Prostate gland (tissue), 2 donors: Measurements from ENCODE around the gene DSTN. TPM values are rescaled to one million over a fixed set of nuclear protein-coding genes. Genes with fewer than 3 reads are reported as not detected.

Source experiments
- DNase-seq: peaks from one replicate; pipeline ENCODE4 v3.0.0-alpha.2; 2019; ENCODE audit warnings: low spot score
- H3K27ac ChIP-seq, 2 donors: fragments of 200-600 bp; sonication (generic); 2 replicates each; pipeline ENCODE4 v1.5.1; 2017 to 2019
- H3K27me3 ChIP-seq: fragments of 200-600 bp; sonication (generic); replicated peaks from 2 replicates; pipeline ENCODE4 v1.5.1; 2019; ENCODE audit not compliant: insufficient read depth
- H3K36me3 ChIP-seq, 2 donors: fragments of 200-600 bp; sonication (generic); 1 replicate in 1 of 2; 2 replicates in 1 of 2; pipeline versions ENCODE4 v1.5.1 to v1.8.1; 2017 to 2019
- H3K4me1 ChIP-seq: fragments of 200-600 bp; sonication (generic); replicated peaks from 2 replicates; pipeline ENCODE4 v1.5.1; 2019
- H3K4me3 ChIP-seq, 2 donors: fragments of 200-600 bp; sonication (generic); 2 replicates each; pipeline ENCODE4 v1.5.1; 2017 to 2019
- H3K9me3 ChIP-seq: fragments of 200-600 bp; sonication (generic); 2 replicates; pipeline ENCODE4 v1.5.1; 2017
- POLR2A ChIP-seq: fragments of 450-650 bp; IDR thresholded peaks from one replicate; pipeline ENCODE4 v1.6.1; 2016; ENCODE audit warnings: antibody characterized with exemption, mild to moderate bottlenecking
- POLR2AphosphoS5 ChIP-seq: sonication (generic); formaldehyde crosslinking; IDR thresholded peaks from one replicate; pipeline ENCODE4 v1.6.1; 2017; ENCODE audit warnings: antibody characterized with exemption
- WGBS: methylation state at CpG from one replicate; pipeline ENCODE4 v1.1.5; 2018; 5-methylcytosine and 5-hydroxymethylcytosine counted together
- intact Hi-C: fragments of 100-400 bp; cut with DNase I; formaldehyde crosslinking; loops from one replicate; pipeline ENCODE4 v1.14.2; 2022
- total RNA-seq, 2 donors: library from RNA; depleted of rRNA; stranded (reverse); fragments of >200 nt; gene quantifications; one replicate each; pipeline ENCODE4 v1.1.0, GENCODE V29; 2016
- TF ChIP-seq, protein P1 (sequence below), 4 experiments: fragments of 200-600 bp in 2 of 4; fragments of 450-650 bp in 2 of 4; sonication (generic) in 2 of 4; IDR thresholded peaks; 1 replicate in 3 of 4; 2 replicates in 1 of 4; pipeline ENCODE4 v1.5.1; 2016 to 2019; ENCODE audit warnings: antibody characterized with exemption in 4 of 4, mild to moderate bottlenecking in 2 of 4, moderate library complexity in 2 of 4

The DSTN gene
- total RNA-seq, 2 donors from 2014 or later = 284 to 559 TPM

DNA sequence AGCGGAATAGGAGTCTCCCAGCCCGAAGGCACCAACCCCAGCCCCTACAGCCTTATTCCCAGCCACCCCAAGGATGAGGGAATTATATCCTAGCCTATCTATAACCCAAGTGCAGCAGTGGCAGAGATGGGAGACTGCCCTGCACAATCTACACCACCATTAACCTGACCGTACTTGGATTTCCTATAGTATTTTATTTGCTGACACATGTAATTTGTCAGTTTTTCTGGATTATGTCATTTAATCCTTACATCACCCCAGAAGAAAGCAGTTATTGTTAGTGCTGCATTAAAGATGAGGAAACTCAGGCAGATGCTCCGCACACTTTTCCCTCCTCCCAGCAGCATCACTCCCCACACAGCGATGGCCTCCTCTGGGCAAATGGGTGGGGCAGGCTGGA is 44.7 kb upstream of the DSTN start:
- Histone ChIP-seq H3K4me1 (no peaks in the 10 kb centered on the region), H3K27ac (no peak overlapping the region), H3K27me3 (no peaks in the 10 kb centered on the region), H3K9me3 (no peaks in the 10 kb centered on the region), H3K36me3 (no peaks in the 10 kb centered on the region), H3K4me3 (no peak overlapping the region)
- intact Hi-C loops = no loop called here
- 93% methylated on average over 5 of the region's 5 CpGs for WGBS
- DNase-seq = no peak
- TF ChIP-seq POLR2A (no peak), POLR2AphosphoS5 (no peak)
- TF ChIP-seq, protein P1, sequence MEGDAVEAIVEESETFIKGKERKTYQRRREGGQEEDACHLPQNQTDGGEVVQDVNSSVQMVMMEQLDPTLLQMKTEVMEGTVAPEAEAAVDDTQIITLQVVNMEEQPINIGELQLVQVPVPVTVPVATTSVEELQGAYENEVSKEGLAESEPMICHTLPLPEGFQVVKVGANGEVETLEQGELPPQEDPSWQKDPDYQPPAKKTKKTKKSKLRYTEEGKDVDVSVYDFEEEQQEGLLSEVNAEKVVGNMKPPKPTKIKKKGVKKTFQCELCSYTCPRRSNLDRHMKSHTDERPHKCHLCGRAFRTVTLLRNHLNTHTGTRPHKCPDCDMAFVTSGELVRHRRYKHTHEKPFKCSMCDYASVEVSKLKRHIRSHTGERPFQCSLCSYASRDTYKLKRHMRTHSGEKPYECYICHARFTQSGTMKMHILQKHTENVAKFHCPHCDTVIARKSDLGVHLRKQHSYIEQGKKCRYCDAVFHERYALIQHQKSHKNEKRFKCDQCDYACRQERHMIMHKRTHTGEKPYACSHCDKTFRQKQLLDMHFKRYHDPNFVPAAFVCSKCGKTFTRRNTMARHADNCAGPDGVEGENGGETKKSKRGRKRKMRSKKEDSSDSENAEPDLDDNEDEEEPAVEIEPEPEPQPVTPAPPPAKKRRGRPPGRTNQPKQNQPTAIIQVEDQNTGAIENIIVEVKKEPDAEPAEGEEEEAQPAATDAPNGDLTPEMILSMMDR (IDR thresholded peaks at IDR 0.05) = no peak

DNA sequence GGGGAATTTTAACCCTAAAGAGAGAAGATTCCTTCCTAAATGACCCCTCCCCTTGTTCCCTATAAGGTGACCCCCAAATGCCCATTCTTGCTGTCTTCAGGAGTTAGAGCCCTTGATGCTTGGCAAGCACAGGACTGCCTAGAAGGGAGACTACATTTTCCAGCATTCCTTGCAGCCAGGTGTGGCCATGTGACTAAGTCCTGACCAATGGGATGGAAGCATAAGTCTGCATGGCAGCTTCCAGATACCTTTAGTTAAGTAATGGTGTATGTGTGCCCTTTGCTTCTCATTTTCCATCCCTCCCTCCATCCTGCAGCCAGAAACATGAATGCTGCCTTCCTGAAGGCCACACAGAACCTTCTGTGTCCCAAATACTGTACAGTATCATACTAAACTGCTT is 44.2 kb upstream of the DSTN start:
- intact Hi-C loops = no loop called here
- Histone ChIP-seq H3K9me3 (no peaks in the 10 kb centered on the region), H3K36me3 (no peaks in the 10 kb centered on the region), H3K27ac (no peak overlapping the region), H3K4me1 (no peaks in the 10 kb centered on the region), H3K27me3 (no peaks in the 10 kb centered on the region), H3K4me3 (no peak overlapping the region)
- no peak for TF ChIP-seq POLR2AphosphoS5
- TF ChIP-seq, protein P1 (IDR thresholded peaks at IDR 0.05) = no peak
- TF ChIP-seq POLR2A = no peak
- DNase-seq = no peak

DNA sequence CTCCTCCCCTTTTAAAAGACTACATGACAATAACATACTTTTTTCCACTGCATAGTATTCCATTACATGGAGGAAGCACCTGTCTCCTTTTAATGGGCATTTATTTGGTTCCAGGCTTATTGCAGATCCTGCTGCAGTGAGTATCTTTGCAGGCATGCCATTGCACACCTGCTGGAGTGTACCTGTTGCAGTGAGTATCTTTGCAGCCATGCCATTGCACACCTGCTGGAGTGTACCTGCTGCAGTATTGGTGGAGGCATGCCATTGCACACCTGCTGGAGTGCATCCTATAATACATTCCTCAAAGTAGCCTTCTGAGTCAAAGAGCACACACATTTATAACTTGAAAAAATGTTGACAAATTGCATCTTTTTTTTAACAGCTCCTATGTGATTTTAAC is 40.3 kb upstream of the DSTN start:
- Histone ChIP-seq H3K36me3 (no peaks in the 10 kb centered on the region), H3K27ac (no peak overlapping the region), H3K4me3 (no peak overlapping the region), H3K9me3 (no peaks in the 10 kb centered on the region), H3K4me1 (no peaks in the 10 kb centered on the region), H3K27me3 (no peaks in the 10 kb centered on the region)
- TF ChIP-seq, protein P1 (IDR thresholded peaks at IDR 0.05) = no peak
- TF ChIP-seq POLR2A (no peak), POLR2AphosphoS5 (no peak)
- intact Hi-C loops = no loop called here
- no peak for DNase-seq

DNA sequence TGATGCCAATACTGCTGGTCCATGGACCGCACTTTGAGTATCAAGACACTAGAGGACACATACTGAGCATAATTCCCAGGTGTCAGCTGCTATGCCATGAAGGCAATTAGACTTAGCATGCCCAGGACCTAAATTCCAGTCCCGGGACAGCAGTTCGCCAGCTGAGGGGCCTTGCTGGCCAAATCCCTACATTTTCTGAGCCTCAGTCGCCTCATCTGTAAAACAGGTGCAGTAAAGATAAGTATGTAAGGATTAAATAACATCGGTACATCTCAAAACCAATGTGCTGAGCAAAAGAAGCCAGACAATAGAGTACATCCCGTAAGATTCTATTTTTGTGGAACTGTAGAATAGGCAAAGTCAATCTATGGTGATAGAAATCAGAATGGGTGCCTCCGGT is 39.7 kb upstream of the DSTN start:
- Histone ChIP-seq H3K27me3 (no peaks in the 10 kb centered on the region), H3K9me3 (no peaks in the 10 kb centered on the region), H3K36me3 (no peaks in the 10 kb centered on the region), H3K4me3 (no peak overlapping the region), H3K4me1 (no peaks in the 10 kb centered on the region), H3K27ac (no peak overlapping the region)
- 90% methylated on average over 7 of the region's 7 CpGs for WGBS
- intact Hi-C loops = loop anchor here (10.0 kb wide), 3 partner anchors 155 to 465 kb away; partner anchors contain the start of gene RRBP1
- DNase-seq = no peak
- TF ChIP-seq, protein P1 (IDR thresholded peaks at IDR 0.05) = no peak
- TF ChIP-seq POLR2A = no peak
- no peak for TF ChIP-seq POLR2AphosphoS5

DNA sequence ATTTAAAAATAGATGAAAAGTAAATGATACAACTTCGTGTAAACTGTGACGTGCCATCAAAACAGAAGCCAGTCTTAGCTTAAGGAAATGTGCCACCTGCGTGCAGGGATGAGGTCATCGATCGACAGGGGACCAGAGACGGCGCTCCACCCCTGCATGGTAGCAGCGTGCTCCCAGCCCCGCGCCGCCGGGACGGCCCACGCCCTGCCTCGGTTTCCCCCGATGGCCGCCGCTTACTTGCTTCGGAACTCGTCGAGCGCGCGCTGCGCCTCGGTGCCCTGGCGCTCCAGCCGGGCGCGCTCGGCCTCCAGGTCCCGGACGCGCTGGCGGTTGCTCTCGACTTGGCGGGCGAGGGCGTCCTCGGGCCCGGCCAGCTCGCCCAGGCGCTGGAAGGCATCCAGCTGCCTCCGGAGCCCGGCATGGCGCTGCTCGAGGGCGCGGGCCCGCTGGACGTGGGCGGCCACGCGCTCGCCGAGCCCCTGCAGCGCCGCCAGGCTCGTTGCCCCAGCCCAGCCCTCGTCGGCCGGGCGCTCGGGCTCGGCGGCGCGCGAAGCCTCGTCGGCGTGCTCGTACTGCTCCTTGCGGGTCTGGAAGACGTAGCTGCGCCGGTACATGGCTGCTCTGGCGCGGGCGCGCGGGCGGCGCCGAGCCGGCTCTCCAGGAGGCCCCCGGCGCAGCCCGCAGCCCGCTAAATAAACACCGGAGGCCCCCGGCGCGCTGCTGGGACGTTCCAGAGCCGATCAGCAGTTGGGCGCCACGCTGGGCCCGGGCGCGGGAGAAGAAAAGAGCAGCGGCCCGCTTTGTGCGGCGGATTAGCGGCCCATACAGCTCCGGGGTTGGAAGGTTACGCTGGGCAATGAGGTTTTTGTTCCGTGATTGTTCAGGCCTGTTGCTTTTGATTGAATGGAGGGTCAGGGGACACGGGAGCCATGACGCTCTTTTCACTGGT is 38.9 kb upstream of the DSTN start, which contains the start of gene BFSP1:
BFSP1 (minus strand) TSS at position 664 of the 949 bp plus-strand sequence; CDS start at position 614, 50 bp downstream.
- TF ChIP-seq, protein P1 (IDR thresholded peaks at IDR 0.05) = no peak
- no peak for TF ChIP-seq POLR2A
- TF ChIP-seq POLR2AphosphoS5 = no peak
- Histone ChIP-seq H3K27me3 (no peaks in the 10 kb centered on the region), H3K4me3 (peak within 1 kb of the TSS; percentile 47 to 51), H3K36me3 (no peaks in the 10 kb centered on the region), H3K9me3 (no peaks in the 10 kb centered on the region), H3K27ac (peak within 1 kb of the TSS; percentile 71 to 76), H3K4me1 (no peaks in the 10 kb centered on the region)
- DNase-seq = peak; percentile 22
- 2% methylated on average over 38 of the region's 111 CpGs for WGBS
- intact Hi-C loops = loop anchor here (10.0 kb wide), 3 partner anchors 154 to 464 kb away; partner anchors contain the start of gene RRBP1
